Measurements from ENCODE around the gene CASP10. TPM values are rescaled to one million over a fixed set of nuclear protein-coding genes. Genes with fewer than 3 reads are reported as not detected.
"Not testable (repeated sequence)": the region's sequence is repeated elsewhere in the genome, so short reads cannot be mapped to it uniquely, and the experiment has no call there.

The CASP10 gene
- total RNA-seq, 2 donors from 2014 or later, result 3.5 to 6.8 TPM

DNA sequence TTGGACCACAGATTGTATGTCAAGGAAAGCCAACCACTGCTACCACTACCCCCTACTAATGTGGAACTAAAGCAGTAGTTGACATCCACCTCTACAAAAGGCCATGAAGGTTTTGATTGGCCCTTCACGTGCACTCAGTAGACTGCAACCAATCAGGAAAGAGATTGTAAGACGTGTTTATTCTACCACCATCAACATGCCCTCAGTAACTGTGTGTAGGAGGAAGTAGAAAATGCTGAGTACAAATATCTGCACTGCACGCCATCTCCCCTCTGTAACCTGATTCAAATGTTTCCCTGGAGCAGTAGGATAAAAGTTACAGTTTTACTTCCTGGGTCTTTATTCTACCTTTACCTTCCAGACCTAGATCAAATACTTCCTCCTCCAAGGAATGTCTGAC, 2.9 kb upstream of the CASP10 start:
- TF ChIP-seq, protein P1, sequence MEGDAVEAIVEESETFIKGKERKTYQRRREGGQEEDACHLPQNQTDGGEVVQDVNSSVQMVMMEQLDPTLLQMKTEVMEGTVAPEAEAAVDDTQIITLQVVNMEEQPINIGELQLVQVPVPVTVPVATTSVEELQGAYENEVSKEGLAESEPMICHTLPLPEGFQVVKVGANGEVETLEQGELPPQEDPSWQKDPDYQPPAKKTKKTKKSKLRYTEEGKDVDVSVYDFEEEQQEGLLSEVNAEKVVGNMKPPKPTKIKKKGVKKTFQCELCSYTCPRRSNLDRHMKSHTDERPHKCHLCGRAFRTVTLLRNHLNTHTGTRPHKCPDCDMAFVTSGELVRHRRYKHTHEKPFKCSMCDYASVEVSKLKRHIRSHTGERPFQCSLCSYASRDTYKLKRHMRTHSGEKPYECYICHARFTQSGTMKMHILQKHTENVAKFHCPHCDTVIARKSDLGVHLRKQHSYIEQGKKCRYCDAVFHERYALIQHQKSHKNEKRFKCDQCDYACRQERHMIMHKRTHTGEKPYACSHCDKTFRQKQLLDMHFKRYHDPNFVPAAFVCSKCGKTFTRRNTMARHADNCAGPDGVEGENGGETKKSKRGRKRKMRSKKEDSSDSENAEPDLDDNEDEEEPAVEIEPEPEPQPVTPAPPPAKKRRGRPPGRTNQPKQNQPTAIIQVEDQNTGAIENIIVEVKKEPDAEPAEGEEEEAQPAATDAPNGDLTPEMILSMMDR (IDR thresholded peaks at IDR 0.05), result no peak
- DNase-seq (ENCODE audit: low spot score), result no peak
- Histone ChIP-seq H3K36me3 (no peaks in the 10 kb centered on the region), H3K9me3 (no peaks in the 10 kb centered on the region), H3K27me3 (no peaks in the 10 kb centered on the region), H3K27ac (no peak overlapping the region), H3K4me1 (peaks cover 0 to 4% of the 10 kb centered on the region in 2 donors), H3K4me3 (no peak overlapping the region)

DNA sequence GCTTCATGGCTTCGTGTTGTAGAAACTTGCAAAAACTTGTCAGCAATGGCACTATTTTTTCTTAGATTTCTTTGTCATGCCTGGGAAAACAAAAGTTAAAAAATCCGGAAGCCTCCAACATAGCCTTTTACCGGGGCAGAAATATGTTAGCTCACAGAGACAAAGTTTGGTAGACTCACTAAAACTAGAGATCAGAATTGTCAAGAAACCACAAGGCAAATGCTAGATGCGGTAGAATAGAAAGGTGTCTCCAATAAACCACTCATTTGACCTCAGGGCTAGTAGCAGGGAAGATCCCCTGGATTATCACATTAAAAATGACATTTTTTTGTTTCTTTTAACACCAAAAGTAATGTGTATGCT, 405 bp downstream of the CASP10 start:
- peak overlapping the region; percentile 59 to 60 for H3K27ac ChIP-seq
- TF ChIP-seq, protein P1 (IDR thresholded peaks at IDR 0.05), result no peak
- H3K9me3 ChIP-seq, result no peaks in the 10 kb centered on the region
- H3K4me3 ChIP-seq, result peak overlapping the region; percentile 38 to 52
- H3K36me3 ChIP-seq, result no peaks in the 10 kb centered on the region
- no peak for DNase-seq (ENCODE audit: low spot score)
- H3K27me3 ChIP-seq, result no peaks in the 10 kb centered on the region
- no peaks in the 10 kb centered on the region for H3K4me1 ChIP-seq

DNA sequence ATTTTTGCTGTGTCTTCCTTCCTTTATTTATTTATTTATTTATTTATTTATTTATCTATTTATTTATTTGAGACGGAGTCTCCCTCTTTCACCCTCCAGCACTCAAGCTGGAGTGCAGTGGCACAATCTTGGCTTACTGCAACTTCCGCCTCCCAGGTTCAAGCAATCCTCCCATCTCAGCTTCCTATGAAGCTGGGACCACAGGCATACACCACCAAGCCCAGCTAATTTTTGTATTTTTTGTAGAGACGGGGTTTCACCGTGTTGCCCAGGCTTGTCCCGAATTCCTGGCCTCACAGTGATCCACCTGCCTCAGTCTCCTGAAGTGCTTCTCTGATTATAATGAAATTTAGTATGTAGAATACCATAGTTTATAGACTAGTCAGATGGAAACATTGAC, 894 bp downstream of the CASP10 start:
- not testable (repeated sequence) for H3K27me3 ChIP-seq; H3K9me3 ChIP-seq; H3K36me3 ChIP-seq; DNase-seq (ENCODE audit: low spot score); H3K4me1 ChIP-seq
- peak overlapping the region; percentile 38 to 52 for H3K4me3 ChIP-seq
- peak overlapping the region; percentile 7 to 59 for H3K27ac ChIP-seq

DNA sequence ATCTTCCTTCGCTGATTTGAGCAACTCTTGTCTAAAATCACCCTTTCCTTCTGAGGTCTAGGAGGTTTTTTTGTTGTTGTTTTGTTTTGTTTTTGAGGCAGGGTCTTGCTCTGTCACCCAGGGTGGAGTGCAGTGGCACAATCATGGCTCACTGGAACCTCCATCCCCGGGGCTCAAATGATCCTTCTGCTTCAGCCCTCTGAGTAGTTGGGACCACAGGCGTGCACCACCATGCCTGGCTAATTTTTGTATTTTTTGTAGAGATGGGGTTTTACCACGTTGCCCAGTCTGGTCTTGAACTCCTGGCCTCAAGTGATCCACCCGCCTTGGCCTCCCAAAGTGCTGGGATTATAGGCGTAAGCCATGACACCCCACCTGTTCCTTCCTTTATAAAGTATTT, 1.3 kb downstream of the CASP10 start:
- not testable (repeated sequence) for H3K9me3 ChIP-seq; H3K36me3 ChIP-seq; H3K4me1 ChIP-seq; DNase-seq (ENCODE audit: low spot score); H3K27me3 ChIP-seq
- peak overlapping the region; percentile 7 to 59 for H3K27ac ChIP-seq
- H3K4me3 ChIP-seq, result peak overlapping the region; percentile 38 to 52

DNA sequence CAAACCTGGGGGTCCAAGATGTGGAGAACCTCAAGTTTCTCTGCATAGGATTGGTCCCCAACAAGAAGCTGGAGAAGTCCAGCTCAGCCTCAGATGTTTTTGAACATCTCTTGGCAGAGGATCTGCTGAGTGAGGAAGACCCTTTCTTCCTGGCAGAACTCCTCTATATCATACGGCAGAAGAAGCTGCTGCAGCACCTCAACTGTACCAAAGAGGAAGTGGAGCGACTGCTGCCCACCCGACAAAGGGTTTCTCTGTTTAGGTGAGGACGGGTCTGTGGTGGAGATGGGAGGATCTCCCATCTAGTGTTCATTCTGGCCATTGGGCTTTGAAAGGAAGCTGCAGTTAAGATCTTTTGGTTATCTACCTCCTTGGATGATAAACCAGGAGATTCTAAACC, 2.9 kb downstream of the CASP10 start:
- Histone ChIP-seq H3K36me3 (no peaks in the 10 kb centered on the region), H3K4me3 (no peak overlapping the region), H3K27me3 (no peaks in the 10 kb centered on the region), H3K4me1 (no peaks in the 10 kb centered on the region), H3K27ac (no peak overlapping the region), H3K9me3 (no peaks in the 10 kb centered on the region)
- no peak for DNase-seq (ENCODE audit: low spot score)
- TF ChIP-seq, protein P1 (IDR thresholded peaks at IDR 0.05), result no peak

DNA sequence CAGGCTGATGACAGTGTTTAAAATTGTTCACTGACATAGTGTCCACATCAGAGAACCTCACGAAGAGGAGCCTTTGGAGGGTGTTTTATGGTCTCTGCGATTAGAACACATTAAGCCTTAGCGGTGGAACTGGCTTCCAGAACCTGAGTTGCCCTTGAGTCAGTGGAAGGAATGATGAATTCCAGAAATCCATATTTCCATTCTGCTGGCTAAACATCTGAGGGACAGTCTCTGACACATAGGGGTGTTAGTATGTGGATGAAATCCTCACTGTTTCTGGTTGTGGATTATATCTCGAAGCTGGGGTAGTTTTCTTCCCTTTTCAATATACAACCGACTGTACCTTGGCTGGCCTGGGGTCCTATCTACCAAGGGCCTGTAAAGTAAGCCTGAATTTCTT, 4.0 kb downstream of the CASP10 start:
- TF ChIP-seq, protein P1 (IDR thresholded peaks at IDR 0.05), result no peak
- no peak overlapping the region for H3K4me3 ChIP-seq
- peaks cover 0 to 1% of the 10 kb centered on the region in 2 donors for H3K4me1 ChIP-seq
- no peaks in the 10 kb centered on the region for H3K36me3 ChIP-seq
- H3K27ac ChIP-seq, result no peak overlapping the region
- no peaks in the 10 kb centered on the region for H3K27me3 ChIP-seq
- no peaks in the 10 kb centered on the region for H3K9me3 ChIP-seq
- DNase-seq (ENCODE audit: low spot score), result no peak

DNA sequence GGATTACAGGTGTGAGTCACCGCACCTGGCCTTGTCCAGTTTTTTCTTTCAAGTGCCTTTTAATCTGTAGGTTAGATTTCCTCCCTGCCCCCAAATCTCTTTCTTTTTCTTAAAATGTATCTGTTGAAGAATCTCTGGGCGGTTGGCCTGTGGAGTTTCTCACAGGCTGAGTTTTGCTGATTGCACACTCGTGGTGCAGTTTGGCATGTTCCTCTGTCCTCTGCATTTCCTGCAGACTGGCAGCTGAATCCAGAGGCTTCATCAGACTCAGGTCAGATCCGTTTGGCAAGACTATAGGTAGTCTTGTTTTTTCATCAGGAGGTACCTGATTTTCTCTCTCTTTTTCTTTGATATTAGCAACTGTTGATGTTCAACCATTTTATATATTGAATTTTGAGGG, 5.5 kb downstream of the CASP10 start:
- no peak for DNase-seq (ENCODE audit: low spot score)
- Histone ChIP-seq H3K36me3 (no peaks in the 10 kb centered on the region), H3K4me1 (peaks cover 0 to 4% of the 10 kb centered on the region in 2 donors), H3K9me3 (no peaks in the 10 kb centered on the region), H3K27ac (no peak overlapping the region), H3K27me3 (no peaks in the 10 kb centered on the region), H3K4me3 (no peak overlapping the region)
- TF ChIP-seq, protein P1 (IDR thresholded peaks at IDR 0.05), result no peak

Data from right atrium auricular region (tissue), 2 donors.